H1 (cell line): Measurements from ENCODE around the gene ULBP3.

Experiments used
- CTCF ChIP-seq, 3 experiments: IDR thresholded peaks; 1 replicate in 2 of 3; 2 replicates in 1 of 3; pipeline versions ENCODE4 v1.5.1 to v1.6.1; 2011; ENCODE audit warnings: low read length in 3 of 3, mild to moderate bottlenecking in 3 of 3, inconsistent platforms in 2 of 3, low read depth in 1 of 3, moderate library complexity in 1 of 3; ENCODE audit not compliant: insufficient read depth in 1 of 3; ENCODE audit errors: control extremely low read depth in 1 of 3
- EP300 ChIP-seq, 2 experiments: IDR thresholded peaks; 1 replicate in 1 of 2; 2 replicates in 1 of 2; pipeline ENCODE4 v1.6.1; 2011 to 2012; ENCODE audit warnings: low read depth in 2 of 2, low read length in 2 of 2, mild to moderate bottlenecking in 2 of 2, borderline replicate concordance in 1 of 2, inconsistent platforms in 1 of 2, moderate library complexity in 1 of 2
- EZH2 ChIP-seq: fragments of 200-600 bp; sonication (generic); IDR thresholded peaks from 2 replicates; pipeline ENCODE4 v1.7.1; 2012; ENCODE audit warnings: low read depth, mild to moderate bottlenecking, moderate library complexity, low read length, inconsistent platforms; ENCODE audit not compliant: severe bottlenecking
- JUN ChIP-seq: IDR thresholded peaks from 2 replicates; pipeline ENCODE4 v1.6.1; 2011; ENCODE audit warnings: low read depth, mild to moderate bottlenecking, improper control_type of control experiment, low read length
- JUND ChIP-seq: IDR thresholded peaks from 2 replicates; pipeline ENCODE4 v1.6.1; 2011; ENCODE audit warnings: mild to moderate bottlenecking, improper control_type of control experiment, low read length
- KDM1A ChIP-seq: fragments of 200-600, 300-600 bp; sonication (generic); IDR thresholded peaks from 2 replicates; pipeline ENCODE4 v1.7.1; 2016; ENCODE audit warnings: mild to moderate bottlenecking, low read length, borderline replicate concordance
- KDM4A ChIP-seq: IDR thresholded peaks from one replicate; pipeline ENCODE4 v1.7.1; 2012; ENCODE audit warnings: low read depth, mild to moderate bottlenecking, moderate library complexity, low read length, inconsistent platforms; ENCODE audit not compliant: severe bottlenecking
- NANOG ChIP-seq: IDR thresholded peaks from 2 replicates; pipeline ENCODE4 v1.6.1; 2011; ENCODE audit warnings: low read length, low read depth, mild to moderate bottlenecking, inconsistent platforms; ENCODE audit not compliant: insufficient read depth, poor library complexity, severe bottlenecking
- POLR2A ChIP-seq, 2 experiments: IDR thresholded peaks; 1 replicate in 1 of 2; 2 replicates in 1 of 2; pipeline ENCODE4 v1.6.1; 2011; ENCODE audit warnings: low read depth in 2 of 2, low read length in 2 of 2, mild to moderate bottlenecking in 2 of 2; ENCODE audit errors: control extremely low read depth in 1 of 2
- POLR2AphosphoS5 ChIP-seq: IDR thresholded peaks from 2 replicates; pipeline ENCODE4 v1.6.1; 2011; ENCODE audit warnings: low read depth, low read length
- RFX5 ChIP-seq: IDR thresholded peaks from 2 replicates; pipeline ENCODE4 v1.6.1; 2011; ENCODE audit warnings: low read depth, low read length, improper control_type of control experiment, borderline replicate concordance
- SP2 ChIP-seq: IDR thresholded peaks from 2 replicates; pipeline ENCODE4 v1.6.1; 2012; ENCODE audit warnings: mild to moderate bottlenecking, low read length, inconsistent platforms
- SUZ12 ChIP-seq: fragments of 200-600 bp; sonication (generic); IDR thresholded peaks from 2 replicates; pipeline ENCODE4 v1.6.1; 2012; ENCODE audit warnings: mild to moderate bottlenecking, inconsistent platforms, low read length, moderate library complexity, mixed read lengths
- TBP ChIP-seq: IDR thresholded peaks from 2 replicates; pipeline ENCODE4 v1.6.1; 2011; ENCODE audit warnings: low read depth, low read length, improper control_type of control experiment

GRCh38 chr6:150057501-150057951 lies 11.4 kb downstream of the ULBP3 start:
- TF ChIP-seq JUN (no peak), TBP (no peak), POLR2A (IDR thresholded peaks at IDR 0.05; ENCODE audit: control extremely low read depth in 1 of 2, low read depth in 2 of 2, low read length in 2 of 2) (no peak), CTCF (IDR thresholded peaks at IDR 0.05; ENCODE audit: control extremely low read depth in 1 of 3, insufficient read depth in 1 of 3, low read depth in 1 of 3, low read length in 3 of 3) (no peak), SP2 (no peak), NANOG (no peak), EZH2 (no peak), EP300 (IDR thresholded peaks at IDR 0.05; ENCODE audit: borderline replicate concordance in 1 of 2, low read depth in 2 of 2, low read length in 2 of 2) (no peak), RFX5 (no peak), KDM4A (no peak), JUND (no peak), SUZ12 (no peak), KDM1A (no peak), POLR2AphosphoS5 (no peak)
